Chondrocyte (in vitro differentiated cells): ENCODE results near the gene CBLN1. TPM values are rescaled to one million over a fixed set of nuclear protein-coding genes. Genes with fewer than 3 reads are reported as not detected.

Experiments
- DNase-seq: peaks from one replicate; pipeline ENCODE4 v3.0.0; 2021; ENCODE audit warnings: mixed read lengths, low spot score
- H3K27ac Mint-ChIP-seq: one replicate; pipeline ENCODE4 v1.8.0; 2021; ENCODE audit warnings: mild to moderate bottlenecking, moderate library complexity, mixed read lengths; ENCODE audit not compliant: unreplicated experiment
- H3K27me3 Mint-ChIP-seq: 2 replicates; pipeline ENCODE4 v1.8.0; 2021; ENCODE audit warnings: low read depth, mixed read lengths
- H3K36me3 Mint-ChIP-seq: 2 replicates; pipeline ENCODE4 v1.8.0; 2021; ENCODE audit warnings: low read depth, mixed read lengths
- H3K4me1 Mint-ChIP-seq: 2 replicates; pipeline ENCODE4 v1.8.0; 2021; ENCODE audit warnings: low read depth, mild to moderate bottlenecking, mixed read lengths
- H3K4me3 Mint-ChIP-seq: one replicate; pipeline ENCODE4 v1.8.0; 2021; ENCODE audit warnings: mild to moderate bottlenecking, moderate library complexity, mixed read lengths; ENCODE audit not compliant: unreplicated experiment
- H3K9me3 Mint-ChIP-seq: 2 replicates; pipeline ENCODE4 v1.8.0; 2021; ENCODE audit warnings: low read depth, mixed read lengths
- CTCF ChIP-seq: fragments of 200-600 bp; sonication (generic); IDR thresholded peaks from 2 replicates; pipeline ENCODE4 v1.5.0; 2021; ENCODE audit warnings: antibody characterized with exemption, mild to moderate bottlenecking, moderate library complexity
- total RNA-seq: library from RNA; stranded (reverse); gene quantifications from 3 replicates; pipeline ENCODE4 v1.2.1, GENCODE V29; 2021

CBLN1 gene
- total RNA-seq, 1 donor from 2014 or later = not detected

- H3K27ac Mint-ChIP-seq = no peak overlapping the region
- peaks cover 12% of the 10 kb centered on the region for H3K9me3 Mint-ChIP-seq
- H3K4me3 Mint-ChIP-seq = no peak overlapping the region
- H3K27me3 Mint-ChIP-seq = peaks cover 7% of the 10 kb centered on the region
- no peak for TF ChIP-seq CTCF
- DNase-seq = no peak
- H3K4me1 Mint-ChIP-seq = no peaks in the 10 kb centered on the region
- H3K36me3 Mint-ChIP-seq = no peaks in the 10 kb centered on the region
Observed at GRCh38 chr16:49315602-49316001, 34.0 kb upstream of the CBLN1 start.

GRCh38 chr16:49312389-49312985 lies 30.8 kb upstream of the CBLN1 start:
- Mint-ChIP-seq H3K36me3 (no peaks in the 10 kb centered on the region), H3K4me1 (no peaks in the 10 kb centered on the region), H3K27ac (no peak overlapping the region), H3K9me3 (no peaks in the 10 kb centered on the region), H3K4me3 (no peak overlapping the region), H3K27me3 (peaks cover 9% of the 10 kb centered on the region)
- TF ChIP-seq CTCF = no peak
- no peak for DNase-seq

- DNase-seq = no peak
- H3K9me3 Mint-ChIP-seq = no peaks in the 10 kb centered on the region
- H3K4me3 Mint-ChIP-seq = no peak overlapping the region
- H3K27ac Mint-ChIP-seq = no peak overlapping the region
- H3K27me3 Mint-ChIP-seq = peaks cover 9% of the 10 kb centered on the region
- no peaks in the 10 kb centered on the region for H3K4me1 Mint-ChIP-seq
- no peak for TF ChIP-seq CTCF
- H3K36me3 Mint-ChIP-seq = no peaks in the 10 kb centered on the region
Observed at GRCh38 chr16:49311823-49312222, 30.2 kb upstream of the CBLN1 start.

- peaks cover 13% of the 10 kb centered on the region for H3K27me3 Mint-ChIP-seq
- no peaks in the 10 kb centered on the region for H3K4me1 Mint-ChIP-seq
- no peak overlapping the region for H3K27ac Mint-ChIP-seq
- H3K36me3 Mint-ChIP-seq = no peaks in the 10 kb centered on the region
- TF ChIP-seq CTCF = no peak
- no peak overlapping the region for H3K4me3 Mint-ChIP-seq
- no peak for DNase-seq
- H3K9me3 Mint-ChIP-seq = no peaks in the 10 kb centered on the region
Observed at GRCh38 chr16:49307176-49307575, 25.5 kb upstream of the CBLN1 start.

GRCh38 chr16:49305406-49305805 lies 23.8 kb upstream of the CBLN1 start:
- H3K36me3 Mint-ChIP-seq = no peaks in the 10 kb centered on the region
- H3K4me1 Mint-ChIP-seq = no peaks in the 10 kb centered on the region
- no peak for TF ChIP-seq CTCF
- no peaks in the 10 kb centered on the region for H3K9me3 Mint-ChIP-seq
- no peak overlapping the region for H3K27ac Mint-ChIP-seq
- H3K4me3 Mint-ChIP-seq = no peak overlapping the region
- peaks cover 11% of the 10 kb centered on the region for H3K27me3 Mint-ChIP-seq
- no peak for DNase-seq
